HepG2 (cell line): ENCODE results near the gene IFI27L2. TPM values are rescaled to one million over a fixed set of nuclear protein-coding genes. Genes with fewer than 3 reads are reported as not detected.

Experiments
- GFI1 ChIP-seq: sonication (generic); formaldehyde crosslinking; IDR thresholded peaks from 2 replicates; pipeline ENCODE4 v1.5.0; 2020; ENCODE audit warnings: missing genetic modification reagents, mild to moderate bottlenecking, borderline replicate concordance
- HINFP ChIP-seq: sonication (generic); formaldehyde crosslinking; IDR thresholded peaks from 2 replicates; pipeline ENCODE4 v1.4.0; 2020; ENCODE audit warnings: low read depth, mild to moderate bottlenecking, missing genetic modification reagents
- HNRNPK ChIP-seq: fragments of 200-400 bp; formaldehyde crosslinking; IDR thresholded peaks from 2 replicates; pipeline ENCODE4 v1.6.1; 2018; ENCODE audit warnings: low read length, low read depth, moderate library complexity, mild to moderate bottlenecking; ENCODE audit not compliant: poor library complexity, severe bottlenecking
- HOXA3 ChIP-seq: sonication (generic); formaldehyde crosslinking; IDR thresholded peaks from 2 replicates; pipeline ENCODE4 v1.5.0; 2020; ENCODE audit warnings: missing genetic modification reagents
- IKZF1 ChIP-seq: fragments of 450-650 bp; IDR thresholded peaks from 2 replicates; pipeline ENCODE4 v1.7.1; 2016
- JUN ChIP-seq: sonication (generic); formaldehyde crosslinking; IDR thresholded peaks from 2 replicates; pipeline ENCODE4 v1.4.0; 2020; ENCODE audit warnings: mild to moderate bottlenecking, missing genetic modification reagents
- KDM4B ChIP-seq: sonication (generic); formaldehyde crosslinking; IDR thresholded peaks from 2 replicates; pipeline ENCODE4 v1.4.0; 2020; ENCODE audit warnings: missing genetic modification reagents
- MED8 ChIP-seq: sonication (generic); formaldehyde crosslinking; IDR thresholded peaks from 2 replicates; pipeline ENCODE4 v1.8.1; 2023; ENCODE audit warnings: mild to moderate bottlenecking, missing genetic modification reagents; ENCODE audit not compliant: insufficient replicate concordance
- MEIS1 ChIP-seq: sonication (generic); formaldehyde crosslinking; IDR thresholded peaks from 2 replicates; pipeline ENCODE4 v1.9.0; 2021; ENCODE audit warnings: mild to moderate bottlenecking, missing genetic modification reagents, moderate library complexity, borderline replicate concordance
- MTA1 ChIP-seq: sonication (generic); formaldehyde crosslinking; IDR thresholded peaks from 2 replicates; pipeline ENCODE4 v1.4.0; 2020; ENCODE audit warnings: missing genetic modification reagents, mild to moderate bottlenecking, borderline replicate concordance
- MXI1 ChIP-seq: IDR thresholded peaks from 3 replicates; pipeline ENCODE4 v1.6.1; 2012; ENCODE audit warnings: low read depth, low read length, inconsistent platforms, borderline replicate concordance
- MYC ChIP-seq: sonication (generic); formaldehyde crosslinking; IDR thresholded peaks from 2 replicates; pipeline ENCODE4 v1.9.0; 2021; ENCODE audit warnings: missing genetic modification reagents, borderline replicate concordance
- POLR2AphosphoS5 ChIP-seq: IDR thresholded peaks from 2 replicates; pipeline ENCODE4 v1.6.1; 2012; ENCODE audit warnings: low read depth, low read length
- PREB ChIP-seq: sonication (generic); formaldehyde crosslinking; IDR thresholded peaks from 2 replicates; pipeline ENCODE4 v1.4.0; 2020; ENCODE audit warnings: missing genetic modification reagents
- SAP130 ChIP-seq: IDR thresholded peaks from 2 replicates; pipeline ENCODE4 v1.6.1; 2016; ENCODE audit warnings: low read depth
- ZNF318 ChIP-seq: sonication (generic); formaldehyde crosslinking; IDR thresholded peaks from 2 replicates; pipeline ENCODE4 v1.4.0; 2020; ENCODE audit warnings: mild to moderate bottlenecking, missing genetic modification reagents
- ZNF329 ChIP-seq: sonication (generic); formaldehyde crosslinking; IDR thresholded peaks from 2 replicates; pipeline ENCODE4 v1.9.0; 2021; ENCODE audit warnings: low read depth, mild to moderate bottlenecking, missing genetic modification reagents
- ZNF746 ChIP-seq: sonication (generic); formaldehyde crosslinking; IDR thresholded peaks from 2 replicates; pipeline ENCODE4 v1.8.0; 2022; ENCODE audit warnings: mild to moderate bottlenecking, missing genetic modification reagents
- ZNF747 ChIP-seq: sonication (generic); formaldehyde crosslinking; IDR thresholded peaks from 2 replicates; pipeline ENCODE4 v1.8.1; 2023; ENCODE audit warnings: missing genetic modification reagents, mild to moderate bottlenecking, borderline replicate concordance
- polyA plus RNA-seq, 8 experiments: library from polyadenylated mRNA; depleted of rRNA in 3 of 8; stranded (reverse) in 7 of 8; unstranded in 1 of 8; fragments of >200 nt; fragmentation: Illumina TruSeq in 4 of 8; extraction: Trizol in 4 of 8; gene quantifications; 2 replicates each; pipeline versions ENCODE4 v1.2.1 to v1.2.3, GENCODE V29; 2011 to 2016; ENCODE audit warnings: low read depth in 4 of 8, missing spikeins in 1 of 8, mixed read lengths in 1 of 8; ENCODE audit not compliant: insufficient read depth in 1 of 8
- total RNA-seq, 5 experiments: library from RNA; depleted of rRNA; stranded (reverse); fragments of >200 nt; fragmentation: Illumina TruSeq; extraction: Trizol; gene quantifications; 2 replicates each; pipeline ENCODE4 v1.2.3, GENCODE V29; 2016; ENCODE audit warnings: low read depth in 1 of 5

The IFI27L2 gene
- total and polyA plus RNA-seq, 2 of the 13 experiments (the other 11 are each of a cell fraction or from before 2014, with no cell fraction given) = 4.3 to 4.8 TPM

- TF ChIP-seq HOXA3 (CRISPR knock-in tag) (peak; percentile 53), ZNF318 (CRISPR knock-in tag) (no peak), ZNF747 (CRISPR knock-in tag) (no peak), POLR2AphosphoS5 (peak; percentile 37; the same call in 1 of the 2 replicates), HINFP (CRISPR knock-in tag) (peak; percentile 46; the same call in 1 of the 2 replicates), MED8 (CRISPR knock-in tag) (no peak), IKZF1 (no peak), MEIS1 (CRISPR knock-in tag) (no peak), PREB (CRISPR knock-in tag) (0 out of 2 replicates have a peak, but pooled peaks have one; percentile 31), MTA1 (CRISPR knock-in tag) (no peak), SAP130 (CRISPR knock-in tag) (peak; percentile 69), MXI1 (peak; percentile 15; the same call in 1 of the 3 replicates), GFI1 (CRISPR knock-in tag) (no peak), JUN (CRISPR knock-in tag) (no peak), ZNF329 (CRISPR knock-in tag) (peak; percentile 55; the same call in 1 of the 2 replicates), KDM4B (CRISPR knock-in tag) (no peak), MYC (CRISPR knock-in tag) (0 out of 2 replicates have a peak, but pooled peaks have one; percentile 12), ZNF746 (CRISPR knock-in tag) (peak; percentile 10; the same call in 1 of the 2 replicates), HNRNPK (no peak)
These were observed 44.6 kb upstream of the IFI27L2 start, which contains the start of gene PPP4R4 (continued) for GRCh38 chr14:94173885-94174603.
